ENCODE results near the gene CACNA2D4. TPM values are rescaled to one million over a fixed set of nuclear protein-coding genes. Genes with fewer than 3 reads are reported as not detected.

The CACNA2D4 gene
- total RNA-seq, 1 experiment from 2014 or later = 1.7 TPM

DNA sequence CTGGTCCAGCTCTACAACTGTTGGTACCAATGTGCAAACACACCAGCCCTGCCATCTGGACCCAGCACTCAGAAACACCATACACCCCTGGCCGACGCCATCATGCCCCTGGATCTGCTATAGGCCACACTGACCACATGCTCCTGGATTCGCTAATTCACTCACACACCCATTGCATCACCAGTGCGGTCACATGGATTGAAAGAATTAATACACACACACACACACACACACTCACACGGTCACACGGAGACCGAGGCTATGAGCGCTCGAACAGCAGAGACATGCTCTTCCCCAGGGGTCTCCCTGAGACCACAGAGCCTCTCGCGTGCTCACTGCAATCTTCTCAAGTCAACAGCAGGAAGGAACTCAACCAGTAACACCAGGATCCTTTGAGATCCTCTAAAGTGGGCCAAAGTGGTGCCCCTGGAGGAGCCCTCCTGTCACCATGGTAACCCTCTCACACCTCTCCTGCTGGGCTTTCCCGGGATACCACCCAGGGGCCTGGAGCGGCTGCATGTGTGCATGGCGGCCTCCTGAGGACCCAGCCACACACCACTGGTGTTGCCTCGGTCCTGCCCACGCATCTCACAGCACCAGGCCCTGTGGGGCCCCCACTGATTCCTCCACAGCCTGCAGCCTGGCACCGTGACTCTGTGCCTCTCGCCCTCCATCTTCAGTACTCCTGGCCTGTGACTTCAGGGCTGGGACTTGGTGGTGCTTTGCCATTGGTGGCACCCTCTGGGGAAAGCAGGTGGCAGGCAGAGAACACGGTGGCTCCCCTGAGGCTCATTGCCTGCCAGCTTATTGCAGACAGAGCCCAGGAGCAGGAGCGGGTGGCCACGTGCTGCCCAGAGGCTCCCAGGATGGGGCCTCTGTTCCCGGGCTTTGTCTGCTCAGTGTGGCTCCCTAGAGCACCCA lies 83.0 kb downstream of the CACNA2D4 start:
- H3K27me3 ChIP-seq (ENCODE audit: insufficient read depth, low read length) = peaks cover 13% of the 10 kb centered on the region
- no peak overlapping the region for H3K4me2 ChIP-seq (ENCODE audit: low read length)
- intact Hi-C loops (cut with micrococcal nuclease) = no loop called here

More for the DNA sequence above, 83.0 kb downstream of the CACNA2D4 start:
- no peaks in the 10 kb centered on the region for H3K9me3 ChIP-seq (ENCODE audit: control insufficient read depth in 1 of 2, insufficient read depth in 1 of 2, low read depth in 1 of 2, low read length in 2 of 2)
- BruUV-seq (replicated peaks) = no TSS peak
- RAD21 ChIA-PET (ENCODE audit: low non-redundant PET in 1 of 2, low total read pairs in 2 of 2, uncharacterized antibody in 2 of 2, unreplicated experiment in 2 of 2) = no interaction called here
- H3K4me1 ChIP-seq (ENCODE audit: control insufficient read depth in 1 of 2, insufficient read depth in 2 of 2, low read length in 2 of 2) = no peaks in the 10 kb centered on the region
- H3K79me2 ChIP-seq (ENCODE audit: insufficient read depth, low read length) = no peaks in the 10 kb centered on the region
- no peak overlapping the region for H3K4me3 ChIP-seq (replicated peaks in 1 of 2; ENCODE audit: low read depth in 1 of 2, low read length in 2 of 2)
- H3K9me2 ChIP-seq (ENCODE audit: insufficient read depth) = no peaks in the 10 kb centered on the region
- CTCF ChIA-PET = no interaction called here
- POLR2A ChIA-PET = no interaction called here
- no peak overlapping the region for H3K27ac ChIP-seq (ENCODE audit: low read depth, low read length)
- no peaks in the 10 kb centered on the region for H3K36me3 ChIP-seq (ENCODE audit: control insufficient read depth in 1 of 2, insufficient read depth in 2 of 2, low read length in 2 of 2)
- no peak overlapping the region for H2AFZ ChIP-seq (ENCODE audit: low read depth, low read length, poor library complexity, severe bottlenecking)
- no peaks in the 10 kb centered on the region; the same call in 1 of the 2 replicates for H4K20me1 ChIP-seq (ENCODE audit: insufficient read depth)
- DNase-seq (ENCODE audit: low read depth, low spot score) (no peak), ATAC-seq (no peak)
- H3K9ac ChIP-seq (ENCODE audit: low read length) = no peak overlapping the region
- TF ChIP-seq SIN3A (IDR thresholded peaks at IDR 0.05; ENCODE audit: low read depth) (no peak), RAD21 (IDR thresholded peaks at IDR 0.05; ENCODE audit: low read depth) (no peak), EZH2phosphoT487 (IDR thresholded peaks at IDR 0.05; ENCODE audit: borderline replicate concordance) (no peak), ZFX (IDR thresholded peaks at IDR 0.05) (no peak), CEBPB (IDR thresholded peaks at IDR 0.05; ENCODE audit: low read depth) (no peak), YY1 (IDR thresholded peaks at IDR 0.05; ENCODE audit: extremely low read depth, insufficient replicate concordance, low read depth, low read length) (no peak), EZH2 (IDR thresholded peaks at IDR 0.05) (no peak), POLR2A (IDR thresholded peaks at IDR 0.05; ENCODE audit: borderline replicate concordance, extremely low read depth, insufficient read depth, insufficient read length) (no peak), ELF1 (IDR thresholded peaks at IDR 0.05; ENCODE audit: borderline replicate concordance, low read depth) (no peak), CBX3 (IDR thresholded peaks at IDR 0.05; ENCODE audit: low read depth) (no peak), SP1 (IDR thresholded peaks at IDR 0.05; ENCODE audit: low read depth) (no peak), JUND (IDR thresholded peaks at IDR 0.05) (no peak), POLR2AphosphoS5 (IDR thresholded peaks at IDR 0.05; ENCODE audit: low read depth, low read length) (no peak)
- TF ChIP-seq, protein P1, sequence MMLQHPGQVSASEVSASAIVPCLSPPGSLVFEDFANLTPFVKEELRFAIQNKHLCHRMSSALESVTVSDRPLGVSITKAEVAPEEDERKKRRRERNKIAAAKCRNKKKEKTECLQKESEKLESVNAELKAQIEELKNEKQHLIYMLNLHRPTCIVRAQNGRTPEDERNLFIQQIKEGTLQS (IDR thresholded peaks at IDR 0.05) = no peak
- TF ChIP-seq, protein P2, sequence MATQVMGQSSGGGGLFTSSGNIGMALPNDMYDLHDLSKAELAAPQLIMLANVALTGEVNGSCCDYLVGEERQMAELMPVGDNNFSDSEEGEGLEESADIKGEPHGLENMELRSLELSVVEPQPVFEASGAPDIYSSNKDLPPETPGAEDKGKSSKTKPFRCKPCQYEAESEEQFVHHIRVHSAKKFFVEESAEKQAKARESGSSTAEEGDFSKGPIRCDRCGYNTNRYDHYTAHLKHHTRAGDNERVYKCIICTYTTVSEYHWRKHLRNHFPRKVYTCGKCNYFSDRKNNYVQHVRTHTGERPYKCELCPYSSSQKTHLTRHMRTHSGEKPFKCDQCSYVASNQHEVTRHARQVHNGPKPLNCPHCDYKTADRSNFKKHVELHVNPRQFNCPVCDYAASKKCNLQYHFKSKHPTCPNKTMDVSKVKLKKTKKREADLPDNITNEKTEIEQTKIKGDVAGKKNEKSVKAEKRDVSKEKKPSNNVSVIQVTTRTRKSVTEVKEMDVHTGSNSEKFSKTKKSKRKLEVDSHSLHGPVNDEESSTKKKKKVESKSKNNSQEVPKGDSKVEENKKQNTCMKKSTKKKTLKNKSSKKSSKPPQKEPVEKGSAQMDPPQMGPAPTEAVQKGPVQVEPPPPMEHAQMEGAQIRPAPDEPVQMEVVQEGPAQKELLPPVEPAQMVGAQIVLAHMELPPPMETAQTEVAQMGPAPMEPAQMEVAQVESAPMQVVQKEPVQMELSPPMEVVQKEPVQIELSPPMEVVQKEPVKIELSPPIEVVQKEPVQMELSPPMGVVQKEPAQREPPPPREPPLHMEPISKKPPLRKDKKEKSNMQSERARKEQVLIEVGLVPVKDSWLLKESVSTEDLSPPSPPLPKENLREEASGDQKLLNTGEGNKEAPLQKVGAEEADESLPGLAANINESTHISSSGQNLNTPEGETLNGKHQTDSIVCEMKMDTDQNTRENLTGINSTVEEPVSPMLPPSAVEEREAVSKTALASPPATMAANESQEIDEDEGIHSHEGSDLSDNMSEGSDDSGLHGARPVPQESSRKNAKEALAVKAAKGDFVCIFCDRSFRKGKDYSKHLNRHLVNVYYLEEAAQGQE (IDR thresholded peaks at IDR 0.05; ENCODE audit: low read depth) = no peak
- TF ChIP-seq, protein P3, sequence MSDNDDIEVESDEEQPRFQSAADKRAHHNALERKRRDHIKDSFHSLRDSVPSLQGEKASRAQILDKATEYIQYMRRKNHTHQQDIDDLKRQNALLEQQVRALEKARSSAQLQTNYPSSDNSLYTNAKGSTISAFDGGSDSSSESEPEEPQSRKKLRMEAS (IDR thresholded peaks at IDR 0.05) = no peak
- TF ChIP-seq, protein P4, sequence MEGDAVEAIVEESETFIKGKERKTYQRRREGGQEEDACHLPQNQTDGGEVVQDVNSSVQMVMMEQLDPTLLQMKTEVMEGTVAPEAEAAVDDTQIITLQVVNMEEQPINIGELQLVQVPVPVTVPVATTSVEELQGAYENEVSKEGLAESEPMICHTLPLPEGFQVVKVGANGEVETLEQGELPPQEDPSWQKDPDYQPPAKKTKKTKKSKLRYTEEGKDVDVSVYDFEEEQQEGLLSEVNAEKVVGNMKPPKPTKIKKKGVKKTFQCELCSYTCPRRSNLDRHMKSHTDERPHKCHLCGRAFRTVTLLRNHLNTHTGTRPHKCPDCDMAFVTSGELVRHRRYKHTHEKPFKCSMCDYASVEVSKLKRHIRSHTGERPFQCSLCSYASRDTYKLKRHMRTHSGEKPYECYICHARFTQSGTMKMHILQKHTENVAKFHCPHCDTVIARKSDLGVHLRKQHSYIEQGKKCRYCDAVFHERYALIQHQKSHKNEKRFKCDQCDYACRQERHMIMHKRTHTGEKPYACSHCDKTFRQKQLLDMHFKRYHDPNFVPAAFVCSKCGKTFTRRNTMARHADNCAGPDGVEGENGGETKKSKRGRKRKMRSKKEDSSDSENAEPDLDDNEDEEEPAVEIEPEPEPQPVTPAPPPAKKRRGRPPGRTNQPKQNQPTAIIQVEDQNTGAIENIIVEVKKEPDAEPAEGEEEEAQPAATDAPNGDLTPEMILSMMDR (IDR thresholded peaks at IDR 0.05 in 2 of 3, conservative IDR thresholded peaks at IDR 0.05 in 1 of 3; ENCODE audit: borderline replicate concordance in 1 of 3, insufficient read depth in 1 of 3, low read depth in 2 of 3, low read length in 2 of 3) = no peak
